Measurements from ENCODE around the gene CERS3. TPM values are rescaled to one million over a fixed set of nuclear protein-coding genes. Genes with fewer than 3 reads are reported as not detected.

Gene CERS3
- total RNA-seq, 1 donor from 2014 or later, result 43.5 TPM

DNA sequence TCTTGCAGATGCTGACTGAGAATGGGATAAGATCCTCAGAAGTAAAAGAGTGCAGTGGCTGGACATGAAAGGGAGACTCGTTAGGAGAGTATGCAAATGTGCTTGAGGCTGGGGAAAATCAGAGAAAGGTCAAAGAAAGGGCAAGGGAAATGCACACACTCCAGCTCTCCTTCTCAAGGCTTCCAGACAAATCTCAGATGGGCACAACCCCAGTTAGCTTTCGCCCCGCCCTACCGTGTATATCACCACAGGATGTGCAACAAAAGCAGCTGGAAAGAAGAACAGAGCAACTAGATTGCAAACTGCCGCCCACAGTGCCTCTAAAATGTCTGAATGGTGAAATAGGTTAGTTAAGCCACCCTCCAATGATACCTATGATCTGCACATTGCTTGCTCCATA is 63.9 kb downstream of the CERS3 start:
- no peaks in the 10 kb centered on the region for H3K36me3 ChIP-seq
- DNase-seq (ENCODE audit: extremely low spot score in 2 of 2), result no peak
- H3K4me1 ChIP-seq, result no peaks in the 10 kb centered on the region
- intact Hi-C loops (cut with DNase I), result no loop called here
- no peak overlapping the region for H3K4me3 ChIP-seq
- no peaks in the 10 kb centered on the region for H3K9me3 ChIP-seq
- no peak overlapping the region for H3K27ac ChIP-seq
- no peaks in the 10 kb centered on the region for H3K27me3 ChIP-seq
- no peak for TF ChIP-seq POLR2A (IDR thresholded peaks at IDR 0.05)
- TF ChIP-seq CTCF (IDR thresholded peaks at IDR 0.05), result no peak
- TF ChIP-seq POLR2AphosphoS5 (IDR thresholded peaks at IDR 0.05; ENCODE audit: insufficient read depth in 1 of 2, low read depth in 1 of 2), result no peak

- no peak overlapping the region for H3K27ac ChIP-seq
- H3K4me3 ChIP-seq, result no peak overlapping the region
- intact Hi-C loops (cut with DNase I), result no loop called here
- TF ChIP-seq POLR2A (IDR thresholded peaks at IDR 0.05), result no peak
- TF ChIP-seq CTCF (IDR thresholded peaks at IDR 0.05), result no peak
- no peak for TF ChIP-seq POLR2AphosphoS5 (IDR thresholded peaks at IDR 0.05; ENCODE audit: insufficient read depth in 1 of 2, low read depth in 1 of 2)
- no peaks in the 10 kb centered on the region for H3K27me3 ChIP-seq
- H3K9me3 ChIP-seq, result no peaks in the 10 kb centered on the region
- no peak for DNase-seq (ENCODE audit: extremely low spot score in 2 of 2)
- no peaks in the 10 kb centered on the region for H3K4me1 ChIP-seq
- no peaks in the 10 kb centered on the region for H3K36me3 ChIP-seq
Measured at GRCh38 chr15:100464256-100464655, 64.5 kb downstream of the CERS3 start.

DNA sequence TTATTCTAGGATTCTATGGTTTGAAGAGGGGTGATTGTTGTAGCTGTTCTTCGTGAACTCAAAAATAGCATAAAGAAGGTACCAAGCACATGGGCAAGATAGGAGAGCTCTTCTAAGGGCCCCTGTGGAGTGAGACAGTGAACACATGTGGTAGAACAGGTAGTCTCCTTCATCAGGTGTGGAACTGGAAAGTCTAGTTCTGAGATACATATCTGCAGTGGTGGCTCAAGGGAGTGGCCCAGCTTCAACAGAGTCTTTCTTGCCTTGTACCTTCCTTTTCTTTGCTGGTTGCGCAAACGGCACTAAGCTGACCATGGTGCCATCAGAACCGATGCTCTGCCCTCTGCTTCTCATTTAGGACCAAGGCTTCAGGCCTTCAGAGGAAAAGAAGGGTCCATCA is 65.2 kb downstream of the CERS3 start:
- Histone ChIP-seq H3K4me1 (no peaks in the 10 kb centered on the region), H3K36me3 (no peaks in the 10 kb centered on the region), H3K27me3 (no peaks in the 10 kb centered on the region), H3K4me3 (no peak overlapping the region), H3K9me3 (no peaks in the 10 kb centered on the region), H3K27ac (no peak overlapping the region)
- TF ChIP-seq POLR2A (IDR thresholded peaks at IDR 0.05), result no peak
- TF ChIP-seq POLR2AphosphoS5 (IDR thresholded peaks at IDR 0.05; ENCODE audit: insufficient read depth in 1 of 2, low read depth in 1 of 2), result peak in 1 of 2 donors; percentile 47
- no peak for TF ChIP-seq CTCF (IDR thresholded peaks at IDR 0.05)
- intact Hi-C loops (cut with DNase I), result no loop called here
- DNase-seq (ENCODE audit: extremely low spot score in 2 of 2), result no peak

DNA sequence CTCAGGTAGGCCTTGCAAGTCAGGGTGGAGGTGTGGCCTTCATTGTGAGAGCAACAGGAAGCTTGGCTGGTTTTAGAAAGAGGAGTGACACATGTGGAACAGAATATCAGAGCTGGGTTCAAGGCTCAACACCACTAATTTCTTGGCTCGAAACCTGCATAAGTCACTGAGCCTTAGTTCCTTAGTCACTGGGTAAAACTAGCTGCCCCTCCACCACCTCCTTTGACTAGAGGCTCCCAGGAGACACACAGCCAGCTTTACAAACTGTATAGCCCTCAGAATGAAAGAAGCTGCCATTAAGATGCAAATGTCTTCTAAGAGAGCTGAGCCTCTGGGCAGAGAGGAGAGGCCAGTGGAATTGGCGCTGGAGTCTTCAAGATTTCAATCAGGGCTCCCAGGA is 67.7 kb downstream of the CERS3 start:
- Histone ChIP-seq H3K4me3 (no peak overlapping the region), H3K27me3 (no peaks in the 10 kb centered on the region), H3K27ac (no peak overlapping the region), H3K36me3 (no peaks in the 10 kb centered on the region), H3K4me1 (no peaks in the 10 kb centered on the region), H3K9me3 (no peaks in the 10 kb centered on the region)
- no peak for DNase-seq (ENCODE audit: extremely low spot score in 2 of 2)
- no peak for TF ChIP-seq POLR2AphosphoS5 (IDR thresholded peaks at IDR 0.05; ENCODE audit: insufficient read depth in 1 of 2, low read depth in 1 of 2)
- intact Hi-C loops (cut with DNase I), result no loop called here

GRCh38 chr15:100457201-100457600 is 71.5 kb downstream of the CERS3 start:
- Histone ChIP-seq H3K4me3 (no peak overlapping the region), H3K36me3 (no peaks in the 10 kb centered on the region), H3K27me3 (no peaks in the 10 kb centered on the region), H3K9me3 (no peaks in the 10 kb centered on the region), H3K27ac (no peak overlapping the region), H3K4me1 (no peaks in the 10 kb centered on the region)
- TF ChIP-seq CTCF (IDR thresholded peaks at IDR 0.05) (no peak), POLR2AphosphoS5 (IDR thresholded peaks at IDR 0.05; ENCODE audit: insufficient read depth in 1 of 2, low read depth in 1 of 2) (no peak), POLR2A (IDR thresholded peaks at IDR 0.05) (no peak)
- DNase-seq (ENCODE audit: extremely low spot score in 2 of 2), result no peak
- intact Hi-C loops (cut with DNase I), result no loop called here

GRCh38 chr15:100454148-100454547 is 74.6 kb downstream of the CERS3 start:
- Histone ChIP-seq H3K4me1 (no peaks in the 10 kb centered on the region), H3K9me3 (no peaks in the 10 kb centered on the region), H3K27ac (no peak overlapping the region), H3K27me3 (no peaks in the 10 kb centered on the region), H3K36me3 (no peaks in the 10 kb centered on the region), H3K4me3 (no peak overlapping the region)
- no peak for TF ChIP-seq CTCF (IDR thresholded peaks at IDR 0.05)
- TF ChIP-seq POLR2A (IDR thresholded peaks at IDR 0.05), result no peak
- no peak for TF ChIP-seq POLR2AphosphoS5 (IDR thresholded peaks at IDR 0.05; ENCODE audit: insufficient read depth in 1 of 2, low read depth in 1 of 2)
- DNase-seq (ENCODE audit: extremely low spot score in 2 of 2), result no peak
- intact Hi-C loops (cut with DNase I), result no loop called here

Measured in vagina (tissue), 2 donors.